ENCODE data around the gene NPM3. TPM values are rescaled to one million over a fixed set of nuclear protein-coding genes. Genes with fewer than 3 reads are reported as not detected.

Gene NPM3
- total and polyA plus RNA-seq, 12 donors = 14.7 to 51.5 (median 31.0) TPM

GRCh38 chr10:101830322-101831168 is 47.3 kb upstream of the NPM3 start:
- Histone ChIP-seq H3K27me3 (no peaks in the 10 kb centered on the region), H3K9me3 (replicated peaks in 1 of 3) (no peaks in the 10 kb centered on the region), H3K27ac (peak overlapping the region; percentile 26 to 91 (median 49)), H3K4me1 (replicated peaks in 1 of 2) (peaks cover 14 to 17% of the 10 kb centered on the region in 2 donors), H3K4me3 (peak overlapping the region in 2 of 4 donors; percentile 37 to 66), H3K36me3 (replicated peaks in 1 of 2) (no peaks in the 10 kb centered on the region)
- DNase-seq = peak; percentile 95 to 97 (median 96)
- TF ChIP-seq POLR2A (IDR thresholded peaks at IDR 0.05) (peak in 1 of 2 donors; percentile 58), CTCF (IDR thresholded peaks at IDR 0.05) (no peak)
- intact Hi-C loops (cut with DNase I) = loop anchor here in 1 of 2 donors (10.0 kb wide), 1 partner anchor 234 kb away; the partner anchor contains the start of gene HPS6
- WGBS, 4 donors = 0 to 13% (median 1%) methylated on average over 8 to 56 of the region's 56 CpGs

- peaks cover 14 to 17% of the 10 kb centered on the region in 2 donors for H3K4me1 ChIP-seq (replicated peaks in 1 of 2)
- H3K36me3 ChIP-seq (replicated peaks in 1 of 2) = no peaks in the 10 kb centered on the region
- H3K27me3 ChIP-seq = no peaks in the 10 kb centered on the region
- DNase-seq = peak; percentile 45 to 80 (median 71)
- intact Hi-C loops (cut with DNase I) = loop anchor here in 1 of 2 donors (10.0 kb wide), 1 partner anchor 235 kb away; the partner anchor contains the start of gene HPS6
- H3K9me3 ChIP-seq (replicated peaks in 1 of 3) = no peaks in the 10 kb centered on the region
- 8 to 13% (median 11%) methylated on average over 7 to 31 of the region's 31 CpGs for WGBS, 4 donors
- TF ChIP-seq POLR2A (IDR thresholded peaks at IDR 0.05) = no peak
- TF ChIP-seq CTCF (IDR thresholded peaks at IDR 0.05) = no peak
- H3K4me3 ChIP-seq = peak overlapping the region in 1 of 4 donors; percentile 66
- peak overlapping the region; percentile 26 to 91 (median 49) for H3K27ac ChIP-seq
Observed at GRCh38 chr10:101829561-101830315, 46.5 kb upstream of the NPM3 start.

- intact Hi-C loops (cut with DNase I) = no loop called here
- DNase-seq = peak in 6 of 7 donors; percentile 38 to 67 (median 59)
- H3K9me3 ChIP-seq (replicated peaks in 1 of 3) = no peaks in the 10 kb centered on the region
Observed at GRCh38 chr10:101828766-101829551, 45.7 kb upstream of the NPM3 start.

More at GRCh38 chr10:101828766-101829551, 45.7 kb upstream of the NPM3 start:
- WGBS, 4 donors = 49 to 73% (median 58%) methylated on average over 20 to 39 of the region's 39 CpGs
- Histone ChIP-seq H3K36me3 (replicated peaks in 1 of 2) (no peaks in the 10 kb centered on the region), H3K27me3 (no peaks in the 10 kb centered on the region), H3K27ac (peak overlapping the region in 2 of 5 donors; percentile 56 to 72), H3K4me3 (peak overlapping the region in 1 of 4 donors; percentile 66), H3K4me1 (replicated peaks in 1 of 2) (peaks cover 14 to 17% of the 10 kb centered on the region in 2 donors)
- no peak for TF ChIP-seq POLR2A (IDR thresholded peaks at IDR 0.05)
- no peak for TF ChIP-seq CTCF (IDR thresholded peaks at IDR 0.05)
